GM19395 (cell line): ENCODE data around the gene LRRC34.

Source experiments
- ATAC-seq: cut with Tn5 transposase; IDR thresholded peaks from one replicate; pipeline ENCODE4 v1.9.1; 2021; ENCODE audit warnings: mild to moderate bottlenecking, moderate library complexity; ENCODE audit not compliant: unreplicated experiment

LRRC34 gene, protein sequence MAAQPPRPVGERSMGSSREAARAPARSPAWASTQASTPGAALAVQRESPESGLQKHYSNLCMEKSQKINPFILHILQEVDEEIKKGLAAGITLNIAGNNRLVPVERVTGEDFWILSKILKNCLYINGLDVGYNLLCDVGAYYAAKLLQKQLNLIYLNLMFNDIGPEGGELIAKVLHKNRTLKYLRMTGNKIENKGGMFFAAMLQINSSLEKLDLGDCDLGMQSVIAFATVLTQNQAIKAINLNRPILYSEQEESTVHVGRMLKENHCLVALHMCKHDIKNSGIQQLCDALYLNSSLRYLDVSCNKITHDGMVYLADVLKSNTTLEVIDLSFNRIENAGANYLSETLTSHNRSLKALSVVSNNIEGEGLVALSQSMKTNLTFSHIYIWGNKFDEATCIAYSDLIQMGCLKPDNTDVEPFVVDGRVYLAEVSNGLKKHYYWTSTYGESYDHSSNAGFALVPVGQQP

GRCh38 chr3:169812332-169813235 lies at the start of gene LRRC34, which contains the start of gene LRRIQ4:
LRRC34 (minus strand) TSS chr3:169812904; CDS start chr3:169812548, 356 bp downstream.
LRRIQ4 (plus strand) TSS chr3:169812870; CDS start chr3:169821922, 9,052 bp downstream.
- ATAC-seq = peak; percentile 64

DNA sequence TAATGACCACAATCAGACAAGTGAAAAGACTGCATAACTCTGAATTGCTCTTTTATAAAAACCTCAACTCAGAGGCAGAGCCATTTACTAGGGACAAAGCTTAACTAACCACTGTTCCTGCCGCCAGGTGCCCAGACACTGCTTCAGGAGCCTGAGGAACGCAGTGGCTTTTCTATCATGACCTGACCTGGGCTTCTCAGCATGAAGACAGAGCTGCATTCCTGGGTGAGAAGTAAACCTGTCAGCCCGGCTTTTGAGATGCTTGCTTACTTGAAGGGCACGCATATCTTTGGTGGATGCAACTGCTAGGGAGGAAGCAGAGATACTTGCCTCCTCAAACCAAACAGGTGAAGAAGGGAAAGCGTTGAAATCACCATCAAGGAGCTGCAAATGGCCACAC lies 49.2 kb upstream of the LRRC34 start:
- ATAC-seq = no peak

GRCh38 chr3:169857811-169858210 lies 45.1 kb upstream of the LRRC34 start:
- no peak for ATAC-seq

DNA sequence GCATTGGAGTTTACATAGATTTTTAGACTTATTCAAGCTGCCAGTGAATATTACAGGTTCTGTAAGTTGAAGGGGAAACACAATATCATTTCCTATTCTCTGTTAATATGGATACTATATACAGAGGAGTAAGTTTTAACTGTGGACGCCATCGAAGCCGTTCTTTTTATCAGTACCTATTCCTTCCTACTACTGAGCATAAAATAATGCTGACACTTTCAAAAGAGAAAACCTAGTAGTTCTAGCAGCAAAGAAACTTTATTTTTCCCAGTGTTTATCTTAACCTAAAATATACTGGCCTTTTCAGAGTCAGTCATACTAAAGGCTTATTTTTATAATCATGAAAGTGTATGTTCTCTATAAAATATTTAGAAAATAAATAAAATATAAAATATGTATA lies 42.8 kb upstream of the LRRC34 start:
- no peak for ATAC-seq

- ATAC-seq = no peak
These were observed 37.9 kb upstream of the LRRC34 start for GRCh38 chr3:169850618-169851017.

DNA sequence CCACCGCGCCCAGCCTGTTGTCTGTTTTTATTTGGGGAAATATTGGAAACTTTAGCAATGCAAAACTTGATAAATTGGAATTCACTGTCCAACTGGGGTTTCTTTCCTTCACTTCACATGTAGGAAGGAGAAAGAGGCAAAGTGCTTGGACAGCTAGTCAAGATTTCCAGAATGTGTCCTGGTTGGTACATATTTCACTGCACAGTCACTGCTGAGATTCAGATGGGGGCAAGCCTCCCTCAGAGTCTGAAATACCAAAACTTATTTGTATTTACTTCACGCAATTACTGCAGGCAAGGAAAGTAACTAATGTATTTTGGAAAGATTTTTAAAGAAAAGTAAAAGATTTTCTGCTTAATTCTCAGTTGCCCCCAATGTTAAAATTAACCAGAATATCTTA lies 36.0 kb upstream of the LRRC34 start:
- ATAC-seq = no peak

- no peak for ATAC-seq
These were observed 35.2 kb upstream of the LRRC34 start for GRCh38 chr3:169847896-169848295.

DNA sequence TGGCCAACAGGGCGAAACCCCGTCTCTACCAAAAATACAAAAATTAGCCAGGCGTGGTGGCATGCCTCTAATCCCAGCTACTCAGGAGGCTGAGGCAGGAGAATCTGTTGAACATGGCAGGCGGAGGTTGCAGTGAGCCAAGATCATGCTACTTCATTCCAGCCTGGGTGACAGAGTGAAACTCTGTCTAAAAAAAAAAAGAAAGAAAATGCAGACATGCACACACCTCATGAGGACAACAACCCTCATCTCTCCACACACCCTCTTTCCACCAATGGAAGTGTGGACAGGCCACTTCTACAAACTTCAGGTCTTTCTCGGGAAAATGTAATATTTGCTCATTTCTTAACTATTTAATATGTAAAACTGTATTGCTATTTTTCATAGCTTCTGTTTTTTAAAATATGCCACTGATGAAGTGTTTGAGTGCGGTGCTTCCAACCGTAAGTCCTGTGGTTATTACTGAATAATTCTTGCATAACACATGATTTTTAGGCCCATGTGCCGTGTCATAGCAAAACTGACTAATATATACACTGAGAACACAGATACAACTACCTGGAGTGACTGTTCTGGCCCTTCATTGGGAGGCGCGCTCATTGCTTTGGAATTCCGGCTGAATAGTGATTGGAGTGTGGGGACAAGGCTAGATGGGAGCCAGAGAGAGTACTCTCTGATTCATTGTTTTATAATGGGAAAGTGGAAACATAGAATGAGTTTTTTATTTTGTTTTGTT lies 33.9 kb upstream of the LRRC34 start:
- ATAC-seq = peak; percentile 97

- ATAC-seq = no peak
These were observed 30.3 kb upstream of the LRRC34 start for GRCh38 chr3:169842960-169843359.

DNA sequence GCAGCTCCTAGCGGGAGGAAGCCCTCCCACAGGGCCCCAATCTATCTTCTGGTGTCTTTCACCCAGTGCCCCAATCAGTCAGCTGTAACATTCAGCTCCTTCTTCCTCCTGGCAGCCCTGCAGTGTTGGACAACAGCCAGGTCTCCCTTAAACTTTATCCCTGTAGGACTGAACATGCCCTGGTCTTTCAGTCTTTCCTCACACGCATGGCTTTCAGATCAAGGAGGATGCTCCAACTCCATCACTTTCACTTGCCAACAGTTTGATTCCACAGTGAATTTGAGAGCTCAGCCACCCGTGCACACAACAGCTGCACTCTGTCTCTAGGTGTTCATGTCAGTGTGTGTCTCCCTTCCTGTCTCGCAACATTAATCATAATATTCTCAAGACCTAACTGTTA lies 28.5 kb upstream of the LRRC34 start:
- peak; percentile 70 for ATAC-seq

GRCh38 chr3:169838511-169839030 lies 25.9 kb upstream of the LRRC34 start:
- ATAC-seq = no peak

- no peak for ATAC-seq
These were observed 24.2 kb upstream of the LRRC34 start for GRCh38 chr3:169836942-169837275.

DNA sequence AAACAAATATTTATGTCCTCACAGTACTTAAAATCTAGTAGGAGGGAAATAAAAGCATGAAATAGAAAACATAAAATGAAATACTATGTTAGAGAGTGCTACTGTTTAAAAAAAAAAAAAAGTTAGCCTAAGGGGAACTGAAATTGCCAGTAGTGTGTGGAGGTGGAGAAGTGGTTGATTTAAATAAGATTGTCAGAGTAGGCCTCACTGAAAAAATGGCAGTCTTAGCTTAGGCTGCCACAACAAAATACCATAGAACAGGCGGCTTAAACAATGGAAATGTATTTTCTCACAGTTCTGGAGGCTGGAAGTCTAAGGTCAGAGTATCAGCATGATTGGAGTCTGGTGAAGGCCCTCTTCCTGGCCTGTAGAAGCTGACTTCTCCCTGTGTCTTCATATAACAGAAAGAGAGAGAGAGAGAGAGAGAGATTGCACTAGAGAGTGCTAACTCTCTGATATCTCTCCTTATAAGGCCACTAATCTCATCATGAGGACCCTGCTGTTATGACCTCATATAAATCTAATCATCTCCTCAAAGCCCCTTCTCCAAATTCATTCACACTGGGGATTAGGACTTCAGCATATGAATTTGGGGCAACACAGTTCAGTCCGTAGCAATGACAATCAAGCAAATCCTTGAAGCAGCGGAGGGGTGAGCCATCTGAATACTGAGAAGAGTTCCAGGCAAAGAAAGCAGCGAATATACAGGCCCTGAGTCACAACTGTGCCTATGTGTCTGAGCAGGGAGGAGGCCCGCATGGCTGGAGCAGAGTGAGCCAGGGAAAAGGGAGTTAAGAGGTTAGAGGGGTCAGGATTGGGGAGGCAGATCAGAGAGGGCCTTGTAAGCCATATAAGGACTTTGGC lies 23.6 kb upstream of the LRRC34 start:
- ATAC-seq = peak; percentile 92

DNA sequence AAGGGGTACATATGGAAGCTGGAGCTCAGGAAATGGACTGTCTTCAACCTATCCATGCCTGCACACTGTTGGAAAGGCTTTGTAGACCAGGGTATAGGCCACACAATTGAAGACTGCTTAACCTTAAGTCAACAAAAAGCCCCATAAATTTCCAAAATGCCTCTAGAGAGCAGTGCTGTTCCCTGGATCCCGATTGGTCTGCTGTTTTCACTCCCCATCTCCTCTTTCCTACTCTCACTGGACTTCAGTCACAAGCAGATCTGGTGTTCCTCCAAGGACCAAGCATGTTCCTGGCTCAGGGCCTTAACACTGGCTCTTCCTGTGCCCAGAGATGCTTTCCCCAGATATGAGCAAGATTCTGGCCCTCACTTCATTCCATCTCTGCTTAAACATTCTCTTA lies 22.8 kb upstream of the LRRC34 start:
- no peak for ATAC-seq

- no peak for ATAC-seq
These were observed 15.0 kb upstream of the LRRC34 start for GRCh38 chr3:169827712-169828111.

GRCh38 chr3:169825316-169825715 lies 12.6 kb upstream of the LRRC34 start:
- no peak for ATAC-seq

DNA sequence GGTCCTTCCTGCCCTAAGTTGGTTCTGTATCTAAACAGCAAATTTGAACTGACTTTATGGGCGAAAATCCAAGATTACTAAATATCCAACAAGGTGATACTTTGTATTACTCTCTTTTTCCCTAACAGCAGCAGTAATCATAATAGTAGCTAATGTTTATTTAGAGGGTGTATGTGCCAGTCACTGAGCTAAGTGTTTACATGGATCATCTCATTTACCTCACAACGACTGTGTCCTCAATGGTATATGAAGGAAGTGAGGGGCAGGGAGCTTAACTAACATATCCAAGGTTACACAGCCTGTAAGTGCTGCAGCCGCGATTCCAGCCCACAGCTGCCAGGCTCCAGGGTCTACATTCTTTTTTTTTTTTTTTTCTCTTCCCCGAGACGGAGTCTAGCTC lies 10.3 kb upstream of the LRRC34 start:
- ATAC-seq = no peak

DNA sequence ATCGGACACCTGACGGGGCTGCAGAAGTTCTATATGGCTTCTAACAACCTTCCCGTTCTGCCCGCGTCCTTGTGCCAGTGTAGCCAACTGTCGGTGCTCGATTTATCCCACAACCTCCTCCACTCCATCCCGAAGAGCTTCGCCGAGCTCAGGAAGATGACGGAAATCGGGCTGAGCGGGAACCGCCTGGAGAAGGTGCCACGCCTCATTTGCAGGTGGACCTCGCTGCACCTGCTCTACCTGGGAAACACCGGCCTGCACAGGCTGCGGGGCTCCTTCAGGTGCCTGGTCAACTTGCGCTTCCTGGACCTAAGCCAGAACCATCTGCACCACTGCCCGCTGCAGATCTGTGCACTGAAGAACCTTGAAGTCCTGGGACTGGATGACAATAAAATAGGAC lies 9.8 kb upstream of the LRRC34 start:
- ATAC-seq = no peak

- ATAC-seq = no peak
These were observed 9.4 kb upstream of the LRRC34 start for GRCh38 chr3:169822091-169822490.

GRCh38 chr3:169818316-169818715 lies 5.6 kb upstream of the LRRC34 start:
- no peak for ATAC-seq
